Non-pigmented ciliary epithelial cell (primary cell): ENCODE measurements around the gene RAP1GAP.
A peak's percentile ranks its signal among the peaks of the same experiment; 100 is the strongest.
"Not testable (repeated sequence)": the region's sequence is repeated elsewhere in the genome, so short reads cannot be mapped to it uniquely, and the experiment has no call there.

Experiments
- DNase-seq: peaks from one replicate; pipeline ENCODE4 v3.0.0-alpha.2; 2010; ENCODE audit warnings: low read depth

RAP1GAP gene

DNA sequence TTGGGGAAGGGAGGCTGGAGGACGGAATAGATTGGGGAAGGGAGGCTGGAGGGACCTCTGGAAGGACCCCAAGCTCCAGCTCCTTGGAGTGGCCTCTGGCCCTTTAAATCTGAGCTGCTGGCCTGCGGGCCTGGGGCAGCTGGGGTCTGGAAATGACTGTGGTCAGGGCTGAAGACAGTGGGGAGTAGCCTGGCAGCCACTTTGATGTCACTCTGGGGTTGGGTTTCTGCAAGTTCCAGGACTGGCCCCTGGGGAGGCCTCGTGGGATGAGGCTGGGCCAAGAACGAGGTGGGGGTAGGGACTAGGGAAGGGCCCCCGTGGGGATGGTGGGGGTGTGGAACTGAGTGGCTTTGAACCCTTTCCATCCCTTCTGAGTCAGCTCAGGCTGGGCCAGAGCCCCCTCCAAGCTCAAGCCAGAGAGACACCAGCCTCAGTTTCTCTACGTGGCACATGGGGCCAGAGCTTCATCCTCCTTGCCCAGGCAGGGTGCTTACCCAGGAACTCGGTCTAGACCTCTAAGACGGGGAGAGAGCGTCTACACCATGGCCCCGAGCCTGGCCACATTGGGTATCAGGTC lies 100.3 kb downstream of the RAP1GAP start:
- no peak for DNase-seq

DNA sequence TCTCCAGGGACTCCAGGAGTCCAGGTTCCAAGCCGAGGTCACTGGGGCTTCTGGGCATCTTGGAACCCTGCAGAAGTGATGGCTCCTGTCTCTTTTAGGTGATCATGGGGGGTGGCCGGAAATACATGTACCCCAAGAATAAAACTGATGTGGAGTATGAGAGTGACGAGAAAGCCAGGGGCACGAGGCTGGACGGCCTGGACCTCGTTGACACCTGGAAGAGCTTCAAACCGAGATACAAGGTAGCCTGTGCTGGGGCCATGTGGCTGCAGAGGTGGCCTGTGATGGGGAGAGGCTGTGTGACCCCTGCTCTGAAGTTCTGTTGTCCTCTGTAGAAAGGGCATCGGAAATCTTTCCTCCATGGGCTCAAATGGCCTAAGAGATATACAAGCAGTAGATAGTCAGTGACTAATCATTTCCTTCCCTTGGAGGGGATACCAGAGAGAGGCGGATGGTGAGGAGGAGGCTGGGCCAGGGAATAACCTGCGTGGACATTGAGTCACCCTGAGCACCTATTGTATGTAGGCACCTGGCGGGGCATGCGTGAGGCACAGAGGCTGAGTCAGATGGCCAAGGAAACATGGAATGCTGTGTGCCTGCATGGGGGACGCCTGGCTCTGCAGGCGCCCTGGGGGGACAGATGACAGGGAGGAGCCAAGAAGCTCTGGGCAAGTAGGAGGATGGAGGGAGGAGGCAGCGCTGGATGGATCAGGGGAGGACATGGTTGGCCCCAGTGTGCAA lies 101.0 kb downstream of the RAP1GAP start:
- DNase-seq = no peak

DNA sequence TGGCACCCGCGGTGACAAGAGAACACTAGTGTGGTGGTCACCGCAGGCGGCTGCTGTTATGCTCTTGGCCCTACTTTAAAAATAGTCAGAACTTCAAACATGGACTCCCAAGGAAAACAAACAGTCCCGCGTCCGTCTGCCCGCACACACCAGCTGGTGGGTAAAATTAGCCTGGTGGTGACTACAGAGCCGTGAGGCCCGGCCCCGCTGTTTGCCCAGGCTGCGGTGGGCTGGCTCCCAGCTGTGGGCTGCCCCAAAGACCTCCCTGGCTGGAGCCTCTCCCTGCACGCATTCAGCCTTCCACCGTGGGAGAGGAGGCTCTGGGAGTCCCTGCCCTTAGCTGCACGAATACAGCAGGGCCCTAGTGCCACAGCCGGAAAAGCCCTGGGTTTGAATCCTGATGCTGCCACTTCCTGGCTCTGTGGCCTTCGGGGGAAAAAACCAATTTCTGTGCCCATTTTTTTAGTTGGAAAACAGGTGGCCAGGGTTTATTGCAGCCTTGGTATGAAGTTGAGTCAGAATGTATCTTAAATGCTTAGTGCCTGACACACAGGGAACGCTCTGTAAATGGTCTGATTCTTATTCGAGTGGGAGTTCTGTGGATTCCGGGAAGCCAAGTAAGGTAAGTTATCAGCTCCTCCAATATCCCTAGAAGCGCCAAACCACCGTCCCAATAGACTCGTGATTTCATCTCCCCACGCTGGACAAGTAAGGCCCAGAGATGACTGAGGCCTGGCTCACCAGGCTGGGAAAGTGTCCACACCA lies 101.7 kb downstream of the RAP1GAP start:
- peak; percentile 70 for DNase-seq

DNA sequence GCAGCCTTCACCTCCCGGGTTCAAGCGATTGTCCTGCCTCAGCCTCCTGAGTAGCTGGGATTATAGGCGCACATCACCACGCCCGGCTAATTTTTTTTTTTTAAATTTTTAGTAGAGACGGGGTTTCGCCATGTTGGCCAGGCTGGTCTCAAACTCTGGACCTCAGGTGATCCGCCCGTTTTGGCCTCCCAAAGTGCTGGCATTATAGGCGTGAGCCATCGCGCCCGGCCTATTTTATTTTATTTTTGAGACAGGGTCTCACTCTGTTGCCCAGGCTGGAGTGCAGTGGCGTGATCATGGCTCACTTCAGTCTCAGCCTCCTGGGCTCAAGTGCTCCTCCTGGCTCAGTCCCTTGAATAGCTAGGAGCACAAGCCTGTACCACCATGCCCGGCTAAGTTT lies 102.8 kb downstream of the RAP1GAP start:
- DNase-seq = not testable (repeated sequence)

DNA sequence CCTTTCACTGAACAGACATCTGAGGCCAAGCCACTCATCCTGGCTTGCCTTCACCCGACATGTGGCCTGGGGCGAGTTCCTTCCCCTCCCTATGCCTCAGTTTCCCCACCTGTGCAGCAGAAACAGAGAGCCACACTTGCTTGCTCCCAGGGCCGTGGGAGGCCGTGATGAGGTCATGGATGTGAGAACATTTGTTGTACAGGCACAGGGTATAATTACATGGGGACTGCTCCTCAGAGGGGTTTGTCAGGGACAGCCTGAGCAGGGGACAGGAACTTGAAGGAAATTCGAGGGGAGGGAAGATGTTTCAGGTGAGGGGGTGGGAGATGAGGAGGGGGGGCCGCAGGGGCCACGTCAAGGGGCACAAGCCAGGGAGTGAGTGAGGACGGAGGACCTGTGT lies 103.9 kb downstream of the RAP1GAP start:
- DNase-seq = no peak

DNA sequence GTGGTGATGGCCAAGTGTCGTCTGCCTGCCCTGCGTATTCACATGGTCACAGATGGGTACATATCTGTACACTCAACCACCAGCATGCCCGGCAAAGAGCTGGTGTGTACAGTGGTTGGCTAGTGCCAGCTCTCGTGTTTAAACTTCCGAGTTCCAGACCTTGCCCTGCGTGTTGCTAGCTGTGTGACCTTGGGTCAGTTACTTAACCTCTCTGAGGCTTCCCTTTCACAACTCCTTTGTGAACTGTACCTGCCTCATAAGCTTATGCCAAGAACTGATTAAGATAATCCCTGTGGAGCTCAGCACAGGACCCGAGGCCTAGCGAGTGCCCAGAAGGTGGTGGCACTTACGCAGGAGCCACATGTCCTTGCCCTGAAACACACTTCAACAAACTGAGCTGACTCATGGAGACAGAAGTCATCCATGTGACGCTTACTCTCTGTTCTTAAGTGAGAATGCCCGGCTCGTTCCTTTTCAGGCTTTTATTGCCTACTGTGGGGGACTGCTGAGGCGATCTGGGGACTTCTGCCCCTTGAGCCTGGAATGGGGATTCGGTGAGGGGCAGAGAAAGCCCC lies 104.5 kb downstream of the RAP1GAP start:
- no peak for DNase-seq

DNA sequence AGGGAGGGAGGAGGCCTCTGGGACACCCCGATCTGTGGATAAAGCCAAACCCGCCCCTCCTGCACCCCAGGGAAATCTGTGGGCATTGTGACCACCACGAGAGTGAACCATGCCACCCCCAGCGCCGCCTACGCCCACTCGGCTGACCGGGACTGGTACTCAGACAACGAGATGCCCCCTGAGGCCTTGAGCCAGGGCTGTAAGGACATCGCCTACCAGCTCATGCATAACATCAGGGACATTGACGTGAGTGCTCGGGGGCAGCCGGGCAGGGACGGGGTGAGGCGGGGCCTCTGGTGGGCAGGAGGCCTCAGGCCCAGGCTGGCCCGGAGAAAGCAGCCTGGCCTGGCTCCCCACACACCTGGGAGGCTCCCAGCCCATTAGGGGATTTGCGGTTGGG lies 105.2 kb downstream of the RAP1GAP start:
- DNase-seq = no peak

DNA sequence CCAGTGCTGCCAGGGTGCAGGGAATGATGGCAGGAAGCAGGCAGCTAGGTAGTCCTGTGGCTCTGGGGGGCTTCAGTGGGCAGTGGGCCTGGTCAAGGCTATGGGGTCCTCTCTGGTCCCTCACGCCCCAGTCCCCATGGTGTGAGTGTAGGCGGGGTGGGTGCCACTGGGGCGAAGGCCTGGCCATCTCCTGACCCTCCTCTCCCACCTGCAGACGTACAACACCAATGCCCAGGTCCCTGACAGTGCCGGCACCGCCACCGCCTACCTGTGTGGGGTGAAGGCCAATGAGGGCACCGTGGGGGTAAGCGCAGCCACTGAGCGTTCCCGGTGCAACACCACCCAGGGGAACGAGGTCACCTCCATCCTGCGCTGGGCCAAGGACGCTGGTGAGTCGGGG lies 106.3 kb downstream of the RAP1GAP start:
- DNase-seq = no peak

DNA sequence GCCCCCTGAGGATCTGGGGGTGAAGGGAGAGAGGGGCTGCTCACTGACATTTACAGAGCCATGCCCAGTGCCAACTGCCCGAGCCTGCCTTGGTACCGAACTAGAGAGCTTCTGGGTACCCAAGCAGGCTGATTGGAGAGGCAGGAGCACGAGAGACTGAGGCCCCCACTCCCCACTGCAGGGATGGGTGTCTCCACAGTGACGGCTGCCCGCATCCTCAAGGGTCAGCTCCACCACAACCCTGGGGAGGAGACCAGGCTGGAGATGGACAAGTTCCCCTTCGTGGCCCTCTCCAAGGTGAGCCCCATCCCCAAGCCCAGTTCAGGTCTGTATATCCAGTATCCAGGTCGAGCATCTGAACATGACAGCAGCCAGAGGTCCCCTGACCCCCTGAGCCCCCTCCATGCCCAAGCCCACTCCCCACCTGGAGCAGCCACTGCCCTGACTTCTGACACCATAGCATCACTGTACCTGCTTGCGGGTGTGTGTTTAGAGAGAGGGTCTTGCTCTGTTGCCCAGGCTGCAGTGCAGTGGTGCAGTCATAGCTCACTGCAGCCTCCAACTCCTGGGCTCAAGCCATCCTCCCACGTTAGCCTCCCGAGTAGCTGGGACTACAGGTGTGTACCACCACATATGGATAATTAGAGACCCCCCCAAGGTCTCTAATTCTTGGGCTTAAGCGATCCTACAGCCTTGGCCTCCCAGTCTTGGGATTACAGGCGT lies 108.1 kb downstream of the RAP1GAP start:
- DNase-seq = no peak

DNA sequence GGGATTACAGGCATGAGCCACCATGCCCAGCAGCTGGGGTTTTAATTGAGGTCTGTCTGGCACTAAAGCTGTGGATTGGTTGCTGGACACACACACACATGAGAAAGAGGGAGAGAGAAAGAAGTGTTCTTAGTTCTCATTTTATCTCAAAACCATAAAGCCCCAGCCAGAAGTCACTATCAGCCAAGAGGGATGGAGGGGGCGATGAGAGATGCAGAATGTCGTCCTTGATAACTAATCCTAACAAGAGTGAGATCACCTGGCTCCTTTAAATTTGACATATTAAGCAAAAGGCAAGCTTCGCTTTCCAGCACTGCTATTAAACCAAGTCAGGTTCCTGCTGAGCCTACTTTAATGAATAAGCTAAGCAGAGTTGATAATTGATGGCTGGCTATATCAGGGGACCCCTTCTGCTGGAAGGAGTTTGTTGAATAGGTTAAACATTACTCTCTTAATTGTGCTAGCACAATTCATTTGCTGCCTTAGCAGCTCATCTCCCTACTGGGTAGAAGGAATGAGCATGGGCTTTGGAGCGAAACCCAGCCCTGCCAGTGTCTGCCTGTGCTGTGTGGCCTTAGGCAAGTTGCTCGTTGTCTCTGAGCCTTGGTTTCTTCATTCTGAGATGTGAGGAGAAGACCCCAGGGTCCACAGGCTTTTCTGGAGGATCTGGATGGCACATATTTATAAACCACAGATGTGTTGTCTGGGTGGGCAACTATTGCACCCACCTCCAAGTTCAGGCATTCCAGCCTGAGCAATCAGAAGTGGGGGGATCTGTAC lies 109.2 kb downstream of the RAP1GAP start:
- DNase-seq = no peak

DNA sequence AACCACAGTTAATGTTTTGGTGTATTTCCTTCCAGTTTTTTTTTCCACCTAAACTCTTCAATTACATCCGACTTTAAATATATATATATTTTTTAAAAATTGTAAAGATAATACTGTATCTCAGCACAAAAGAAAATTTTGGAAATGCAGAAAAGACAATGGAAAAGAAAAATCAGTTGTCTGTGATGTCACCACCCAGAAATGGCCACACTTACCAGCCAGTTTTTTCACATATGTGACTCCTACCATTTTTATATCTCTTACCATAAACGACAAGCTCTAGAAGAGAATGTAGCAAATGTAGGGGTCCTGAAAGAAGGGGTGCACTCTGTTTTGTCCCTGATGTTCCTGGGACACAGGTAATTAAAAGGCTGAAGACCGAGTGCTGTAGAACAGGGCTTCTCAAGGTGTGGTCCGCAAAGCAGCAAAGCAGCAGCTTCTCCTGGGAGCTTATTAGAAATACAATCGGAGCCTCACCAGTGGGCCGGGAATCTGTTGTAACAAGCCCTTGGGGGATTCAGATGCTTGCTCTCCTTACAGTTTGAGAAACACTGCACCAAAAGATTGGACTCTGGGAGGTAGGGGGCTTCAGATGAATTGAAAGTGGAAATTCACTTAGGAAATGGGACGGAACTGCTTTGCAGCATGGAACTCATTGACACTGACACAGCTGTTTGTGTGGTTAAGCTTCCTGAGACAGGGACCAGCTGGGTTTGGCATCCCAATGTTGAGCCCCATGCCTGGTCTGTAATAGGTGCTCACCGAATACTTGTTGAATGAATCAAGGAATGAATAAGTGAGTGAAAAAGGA lies 115.8 kb downstream of the RAP1GAP start:
- DNase-seq = no peak

DNA sequence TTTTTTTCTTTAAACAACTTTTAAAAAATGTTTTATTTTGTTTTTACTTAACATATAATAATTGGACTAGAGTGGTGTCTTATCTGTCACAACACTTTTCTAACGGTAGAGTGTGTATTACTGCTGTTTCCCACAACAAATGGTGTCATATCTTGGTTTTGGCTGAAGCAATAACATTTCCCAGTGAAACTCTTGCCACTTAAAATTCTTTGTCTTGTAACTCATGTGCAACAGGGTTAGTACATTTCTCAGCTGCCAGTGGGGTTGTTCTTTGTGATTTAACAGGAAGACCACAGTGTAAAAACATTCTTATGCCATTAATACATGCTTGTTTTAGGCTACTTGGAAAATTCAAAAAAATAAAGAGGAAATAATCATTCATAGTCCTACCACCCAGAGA lies 116.4 kb downstream of the RAP1GAP start:
- peak; percentile 92 for DNase-seq

DNA sequence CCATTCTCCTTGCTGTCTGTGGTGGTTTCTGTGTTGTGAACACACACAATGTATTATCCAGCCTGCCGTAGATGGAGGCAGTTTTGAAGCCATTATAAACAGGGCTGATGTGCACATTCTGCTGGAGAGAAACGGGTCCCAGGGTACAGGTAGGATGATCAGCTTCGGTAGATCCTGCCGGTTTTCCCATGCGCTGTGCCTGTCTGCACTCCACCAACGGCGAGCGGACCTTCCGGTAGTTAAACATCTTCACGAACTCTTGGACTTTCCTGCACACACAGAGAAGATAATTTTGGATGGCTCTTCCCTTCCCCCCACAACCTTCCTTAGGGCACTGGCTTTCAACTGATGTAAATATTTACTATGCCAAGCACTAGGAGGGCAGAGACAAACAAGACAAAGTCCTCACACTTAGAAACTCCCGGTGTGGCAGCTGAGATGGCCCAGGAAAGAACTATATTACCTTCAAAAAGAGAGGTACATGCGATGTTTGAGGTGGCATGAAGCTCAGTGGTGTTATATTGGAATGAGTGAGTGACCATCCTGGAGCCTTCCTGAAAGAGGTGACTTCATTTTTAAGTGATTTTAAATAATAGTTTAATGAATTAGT lies 118.2 kb downstream of the RAP1GAP start:
- DNase-seq = no peak

DNA sequence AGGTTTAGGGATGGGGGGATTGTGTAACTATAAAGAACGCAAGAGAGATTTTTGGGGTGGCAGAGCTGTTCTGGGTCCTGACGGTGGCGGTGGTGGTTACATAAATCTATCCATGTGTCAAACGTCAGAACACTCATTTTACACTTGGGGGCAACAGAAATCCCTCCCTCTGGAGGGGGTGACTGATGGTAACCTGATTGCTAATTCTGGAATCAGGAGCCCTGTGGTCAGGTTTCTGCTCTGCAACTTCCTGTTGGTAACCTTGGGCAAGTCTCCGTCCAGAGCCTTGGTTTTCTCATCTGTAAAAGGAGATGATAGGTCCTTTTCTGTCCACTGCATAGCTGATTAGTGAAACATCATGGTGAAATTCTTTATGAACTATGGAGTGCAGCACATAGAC lies 119.1 kb downstream of the RAP1GAP start:
- no peak for DNase-seq

DNA sequence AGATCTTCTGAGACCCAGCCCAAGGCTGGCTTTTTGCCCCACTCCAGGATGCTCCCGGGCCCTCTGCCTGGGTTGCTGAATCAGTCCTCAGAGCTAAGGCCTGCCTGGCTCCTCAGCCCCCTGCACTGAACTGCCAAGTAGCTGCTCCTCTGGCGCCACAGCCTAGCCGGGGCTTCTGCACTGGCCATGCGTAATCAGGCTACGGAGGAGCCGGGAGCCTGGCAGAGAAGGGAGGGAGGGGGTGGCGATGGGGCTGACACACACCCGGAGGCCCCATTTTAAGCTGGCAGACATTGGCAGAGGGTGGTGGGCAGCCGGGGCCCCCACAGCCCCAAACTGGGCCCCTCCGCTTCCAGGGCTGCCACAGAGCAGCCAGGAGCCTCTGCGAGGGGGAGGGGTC lies 121.3 kb downstream of the RAP1GAP start:
- no peak for DNase-seq
